ENCODE results near the gene C6orf132.
A peak's percentile ranks its signal among the peaks of the same experiment; 100 is the strongest.
"Not testable (repeated sequence)": the region's sequence is repeated elsewhere in the genome, so short reads cannot be mapped to it uniquely, and the experiment has no call there.

C6orf132 gene, protein sequence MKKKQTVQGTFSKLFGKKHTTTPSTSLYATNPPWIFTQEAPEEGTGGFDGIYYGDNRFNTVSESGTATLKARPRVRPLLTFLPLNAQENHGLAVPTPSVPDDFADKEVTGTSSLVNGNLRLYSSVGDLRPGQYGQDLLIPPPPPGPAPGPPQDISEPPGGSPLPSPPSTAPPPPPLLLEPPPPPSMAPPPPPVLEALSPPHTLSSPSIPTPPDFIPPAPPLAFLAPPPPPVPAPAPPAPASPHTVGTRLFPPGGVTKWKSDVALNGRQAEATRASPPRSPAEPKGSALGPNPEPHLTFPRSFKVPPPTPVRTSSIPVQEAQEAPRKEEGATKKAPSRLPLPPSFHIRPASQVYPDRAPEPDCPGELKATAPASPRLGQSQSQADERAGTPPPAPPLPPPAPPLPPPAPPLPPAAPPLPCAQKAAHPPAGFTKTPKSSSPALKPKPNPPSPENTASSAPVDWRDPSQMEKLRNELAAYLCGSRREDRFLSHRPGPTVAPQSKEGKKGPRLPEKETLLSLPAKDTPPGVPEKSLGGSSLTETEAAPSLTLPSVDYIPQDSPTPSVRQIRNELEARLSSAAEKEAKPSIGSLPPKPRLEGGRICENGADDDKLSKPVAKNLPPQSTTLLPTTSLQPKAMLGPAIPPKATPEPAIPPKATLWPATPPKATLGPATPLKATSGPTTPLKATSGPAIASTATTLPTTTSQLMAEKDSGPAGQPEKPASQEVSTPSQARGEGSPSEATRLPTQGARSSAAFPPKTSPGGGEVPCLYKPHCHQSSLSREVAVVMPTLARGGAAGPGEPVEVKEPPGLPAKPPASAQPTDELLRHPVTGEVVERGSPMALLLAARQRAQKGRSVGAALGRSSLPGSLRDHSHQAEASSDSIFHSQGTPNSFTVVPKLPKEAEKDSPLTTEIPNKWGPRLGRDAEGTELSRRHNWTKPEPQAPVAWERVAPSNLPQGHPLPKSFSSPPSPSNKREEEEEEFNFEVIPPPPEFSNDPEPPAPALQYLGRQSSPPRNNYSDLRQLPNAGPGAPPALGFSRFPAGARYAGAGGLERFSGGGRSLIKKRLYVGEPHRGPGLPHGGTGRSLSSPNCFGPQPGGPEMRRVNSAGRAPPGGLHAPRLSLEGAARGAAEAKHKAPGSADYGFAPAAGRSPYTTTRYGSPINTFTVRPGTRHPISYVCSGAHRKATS

DNA sequence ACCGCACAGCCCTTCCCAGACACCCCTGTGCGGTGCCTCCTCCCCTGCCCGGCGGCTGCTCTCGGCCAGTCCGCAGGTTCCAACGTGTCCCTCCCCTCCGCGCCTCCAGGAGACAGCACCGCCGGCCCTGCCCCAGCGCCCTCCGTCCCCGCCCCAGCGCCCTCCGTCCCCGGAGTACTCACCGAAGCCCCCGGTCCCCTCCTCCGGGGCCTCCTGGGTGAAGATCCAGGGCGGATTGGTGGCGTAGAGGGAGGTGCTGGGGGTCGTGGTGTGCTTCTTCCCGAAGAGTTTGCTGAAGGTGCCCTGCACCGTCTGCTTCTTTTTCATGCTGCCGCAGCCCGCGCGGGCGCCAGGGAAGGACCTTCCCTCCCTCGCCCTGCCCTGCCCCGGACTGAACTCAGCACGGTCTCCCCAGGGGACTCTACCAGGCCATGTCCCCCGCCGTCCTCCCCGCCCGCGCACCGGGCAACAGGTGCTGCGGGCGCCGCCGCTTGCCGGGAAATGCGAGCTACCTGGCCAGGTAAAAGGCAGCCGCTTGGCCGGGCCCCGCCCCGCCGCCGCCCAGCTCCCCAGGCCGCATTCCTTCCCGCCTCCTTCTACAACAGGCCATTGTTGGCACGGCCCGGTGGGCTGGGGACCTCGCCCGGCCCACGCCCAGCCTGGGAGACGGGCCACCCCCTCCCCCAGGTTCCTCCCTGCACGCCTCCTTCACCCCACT is at the start of gene C6orf132:
TSS of gene C6orf132 (minus strand) at position 503 of the 718 bp plus-strand sequence. CDS start at position 327, 176 bp downstream.
- DNase-seq, result no peak

DNA sequence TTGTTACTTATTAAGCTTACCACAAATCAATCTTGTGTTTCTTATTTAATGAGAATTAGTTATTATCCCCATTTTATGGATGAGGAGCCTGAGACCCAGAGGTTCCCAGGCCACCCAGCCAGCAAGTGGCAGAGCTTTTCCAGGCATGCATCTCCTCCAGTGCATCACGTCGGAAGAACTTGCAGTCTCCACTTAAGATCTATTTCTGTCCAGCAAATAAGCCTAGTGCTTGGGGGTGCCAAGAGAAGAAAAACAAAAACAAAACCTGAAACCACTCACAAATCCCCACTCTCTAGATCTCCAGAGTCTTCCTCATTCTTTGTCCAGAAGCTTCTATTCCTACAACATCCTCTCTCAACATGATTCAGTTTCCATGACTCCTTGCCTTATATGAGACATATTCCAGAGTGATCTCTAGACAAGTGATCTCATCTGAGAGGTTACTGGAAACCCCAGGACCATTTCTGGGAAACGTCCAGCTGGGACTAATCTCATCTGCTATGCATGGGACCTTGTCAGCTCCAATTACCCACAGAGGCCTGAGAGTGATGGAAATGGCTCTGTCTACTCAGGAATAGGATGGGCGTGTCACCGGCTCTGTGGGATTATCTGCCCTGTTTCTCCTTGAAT is 48.2 kb upstream of the C6orf132 start:
- no peak for DNase-seq

DNA sequence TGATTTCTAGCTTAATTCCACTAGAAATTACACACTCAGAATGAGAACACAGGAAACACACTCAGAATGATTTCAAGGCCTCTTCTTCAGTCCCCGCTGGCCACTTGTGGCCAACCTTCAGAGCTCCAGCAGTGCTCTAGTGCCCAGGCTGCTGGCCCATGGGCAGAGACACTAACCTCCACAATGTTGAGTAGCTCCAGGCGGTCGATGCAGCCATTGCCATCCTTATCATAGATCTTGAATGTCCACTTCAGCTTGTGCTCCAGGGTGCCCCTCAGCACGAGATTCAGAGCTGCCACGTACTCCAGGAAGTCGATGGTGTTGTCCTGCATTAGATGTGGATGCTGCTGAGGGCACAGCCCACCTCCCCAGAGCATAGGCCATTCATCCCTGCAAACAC is 46.0 kb upstream of the C6orf132 start:
- no peak for DNase-seq

DNA sequence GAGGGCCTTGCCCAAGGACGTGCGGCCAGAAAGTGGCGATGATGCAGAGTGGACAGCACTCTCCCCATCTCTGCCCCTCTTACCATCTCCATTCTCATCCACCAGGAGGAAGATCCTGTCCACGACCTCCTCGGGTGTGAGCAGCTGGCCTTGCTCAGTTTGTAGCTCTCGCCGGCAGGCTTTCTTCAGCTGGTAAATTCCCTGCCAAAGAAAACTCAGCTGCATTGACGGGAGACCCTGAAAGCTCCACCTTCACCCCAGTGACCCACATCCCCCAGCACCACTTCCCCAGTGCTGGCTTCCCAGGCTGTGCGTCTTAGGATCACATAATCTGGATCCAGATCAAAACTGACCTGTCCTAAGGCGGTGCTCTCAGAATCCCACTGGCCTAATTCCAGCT is 43.2 kb upstream of the C6orf132 start:
- DNase-seq, result no peak

DNA sequence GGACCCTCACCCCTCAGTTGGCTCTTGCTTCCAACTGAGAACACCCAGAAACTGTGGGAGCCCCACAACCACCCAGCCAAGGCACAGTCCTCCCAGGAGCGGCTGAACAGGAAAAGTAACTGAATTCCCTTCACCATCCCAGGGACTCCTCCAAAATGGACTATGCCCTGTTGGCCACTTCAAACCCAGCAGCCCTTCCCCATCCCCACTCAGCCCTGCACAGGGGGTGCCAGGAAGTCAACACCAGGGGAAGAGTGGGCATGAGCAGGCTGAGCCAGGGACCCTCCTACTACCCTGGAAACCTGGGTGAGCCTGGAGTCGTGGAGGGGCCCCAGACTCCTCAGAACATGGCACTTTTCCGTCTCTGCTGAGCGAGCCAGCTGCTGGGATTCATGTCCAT is 42.1 kb upstream of the C6orf132 start:
- no peak for DNase-seq

DNA sequence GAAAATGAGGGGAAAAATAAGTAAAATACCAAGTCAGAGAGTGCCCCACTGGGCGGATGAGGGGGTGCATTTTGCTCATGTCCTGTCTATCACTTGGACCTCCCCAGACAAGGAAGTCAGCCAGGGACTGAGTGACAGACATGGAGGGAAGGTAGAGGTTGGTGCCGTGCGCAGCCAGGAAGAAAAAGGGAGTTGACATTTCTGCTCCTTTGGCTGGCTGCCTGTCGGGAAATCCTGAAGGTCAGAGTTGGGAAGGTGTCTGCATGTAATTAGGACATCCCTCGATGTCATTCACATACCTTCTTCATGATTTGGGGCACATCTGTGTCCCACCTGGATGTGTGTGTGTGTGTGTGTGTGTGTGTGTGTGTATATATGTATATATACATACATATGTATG is 39.7 kb upstream of the C6orf132 start:
- no peak for DNase-seq

DNA sequence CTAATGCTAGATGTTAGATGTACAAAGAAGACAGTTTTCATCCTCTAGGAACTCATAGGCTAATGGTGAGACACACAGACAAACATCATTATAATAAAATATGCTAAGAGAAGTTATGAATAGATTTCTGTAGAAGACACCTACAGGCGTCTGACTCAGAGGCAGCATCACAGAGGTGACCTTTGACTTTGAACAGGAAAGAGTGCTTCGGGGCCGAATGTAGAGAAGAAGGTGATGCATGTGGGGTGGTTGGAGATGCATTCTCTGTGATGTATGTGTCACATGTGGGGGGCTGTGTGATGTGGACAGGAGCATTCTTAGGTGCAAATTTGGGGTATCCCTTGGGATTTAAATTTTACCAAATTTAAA is 37.5 kb upstream of the C6orf132 start:
- no peak for DNase-seq

DNA sequence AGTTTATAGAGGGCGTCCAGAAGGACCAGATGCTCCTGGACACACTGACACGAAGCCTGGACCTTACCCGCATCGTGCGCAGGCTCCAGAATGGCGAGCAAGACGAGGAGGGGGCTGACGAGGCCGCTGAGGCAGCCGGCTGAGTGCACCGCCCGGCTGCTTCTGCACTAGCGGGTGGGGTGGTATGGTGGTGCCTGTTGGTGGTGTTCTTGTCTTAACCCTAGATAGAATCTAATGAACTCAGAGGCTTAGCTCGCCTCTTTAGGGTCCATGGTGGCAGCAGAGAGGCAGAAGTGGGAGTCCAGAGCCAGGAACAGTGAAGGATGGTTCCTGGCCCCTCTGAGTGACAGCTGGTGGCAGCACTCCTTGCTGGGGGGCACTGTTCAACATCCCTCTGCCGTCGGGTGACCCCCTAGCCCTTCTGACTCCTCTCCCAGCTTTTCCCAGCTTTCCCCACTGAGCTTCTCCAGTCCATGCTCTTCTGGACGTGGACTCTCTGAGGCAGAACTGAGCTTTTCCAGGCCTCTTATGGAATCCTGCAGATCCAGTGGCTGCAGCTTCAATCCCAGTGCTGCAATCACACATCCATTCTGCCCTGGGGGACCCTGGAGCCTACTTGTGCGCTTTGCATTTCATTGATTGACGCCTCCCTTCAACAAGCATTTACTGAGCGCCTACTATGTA is 37.0 kb upstream of the C6orf132 start:
- DNase-seq, result no peak

DNA sequence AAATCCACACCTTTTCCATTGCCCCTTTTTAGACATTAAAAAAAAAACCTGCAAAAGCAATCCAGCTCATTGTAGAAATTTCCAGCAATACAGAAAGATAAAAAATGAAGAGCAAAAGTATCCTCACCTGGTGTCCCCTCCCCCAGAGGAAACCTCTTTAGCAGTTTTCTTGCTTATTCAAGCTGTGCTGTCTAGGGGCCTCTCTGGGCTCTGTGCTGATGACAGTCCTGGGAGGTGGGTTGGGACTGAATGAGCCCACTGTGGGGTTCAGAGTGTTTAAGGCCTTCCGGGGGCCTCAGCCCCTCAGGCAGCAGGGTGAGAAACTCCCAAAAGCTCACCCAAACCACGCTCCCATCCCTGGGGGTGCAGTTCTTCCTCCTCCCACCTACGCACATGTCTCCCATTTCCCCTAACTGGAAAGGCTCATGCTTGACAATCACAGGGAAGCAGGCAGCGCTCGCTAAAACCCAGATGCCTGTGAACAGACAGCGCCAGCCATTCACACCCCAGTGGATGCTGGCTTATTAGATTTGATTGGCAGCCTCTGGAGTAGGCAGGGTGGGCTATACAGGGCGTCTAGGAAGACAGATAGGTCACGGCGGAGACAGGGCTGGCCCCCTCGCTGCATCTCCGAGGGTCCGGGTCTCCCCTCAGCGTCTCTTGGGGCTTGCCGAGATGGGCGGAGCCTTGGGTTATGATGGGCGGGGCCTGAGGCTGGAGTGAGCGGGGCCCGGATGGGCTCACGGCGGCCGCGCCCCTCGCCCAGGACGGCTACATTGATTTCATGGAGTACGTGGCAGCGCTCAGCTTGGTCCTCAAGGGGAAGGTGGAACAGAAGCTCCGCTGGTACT is 35.3 kb upstream of the C6orf132 start:
- DNase-seq, result no peak

DNA sequence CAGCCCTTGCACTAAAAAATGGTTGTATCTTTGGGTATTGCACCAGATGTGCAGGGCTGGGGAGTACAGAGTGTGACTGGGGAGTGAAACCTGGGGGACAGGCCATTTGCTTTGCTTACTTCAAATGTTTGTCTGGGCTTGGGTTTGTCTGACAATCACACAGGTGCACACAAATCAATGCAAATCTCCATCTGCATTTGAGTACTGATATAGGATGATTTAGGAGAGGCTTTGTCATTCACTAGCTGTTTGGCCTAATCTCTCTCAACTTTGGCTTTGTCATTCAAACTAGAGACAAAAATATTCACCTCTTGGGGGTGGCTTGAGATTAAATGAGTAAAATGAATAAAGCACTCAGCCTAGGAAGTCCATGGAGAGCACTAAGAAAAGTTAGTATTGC is 34.6 kb upstream of the C6orf132 start:
- no peak for DNase-seq

DNA sequence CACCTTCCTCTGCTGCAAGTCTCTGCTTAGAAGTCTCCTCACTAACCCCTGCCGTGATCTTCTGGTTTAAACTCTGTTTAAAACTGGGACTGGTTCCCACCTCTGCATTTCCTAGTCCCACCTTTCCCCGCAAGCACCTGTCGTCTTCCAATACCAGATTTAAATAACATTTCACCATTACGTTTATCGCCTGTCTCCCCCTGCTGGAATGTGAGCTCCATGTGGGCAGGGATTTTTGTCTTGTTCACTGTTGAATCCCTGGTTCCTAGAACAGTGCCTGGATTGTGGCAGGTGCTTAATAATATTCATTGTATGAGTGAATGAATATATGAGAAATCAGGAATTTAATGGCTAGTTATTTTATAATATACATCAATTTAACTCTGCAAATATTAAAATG is 33.4 kb upstream of the C6orf132 start:
- no peak for DNase-seq

DNA sequence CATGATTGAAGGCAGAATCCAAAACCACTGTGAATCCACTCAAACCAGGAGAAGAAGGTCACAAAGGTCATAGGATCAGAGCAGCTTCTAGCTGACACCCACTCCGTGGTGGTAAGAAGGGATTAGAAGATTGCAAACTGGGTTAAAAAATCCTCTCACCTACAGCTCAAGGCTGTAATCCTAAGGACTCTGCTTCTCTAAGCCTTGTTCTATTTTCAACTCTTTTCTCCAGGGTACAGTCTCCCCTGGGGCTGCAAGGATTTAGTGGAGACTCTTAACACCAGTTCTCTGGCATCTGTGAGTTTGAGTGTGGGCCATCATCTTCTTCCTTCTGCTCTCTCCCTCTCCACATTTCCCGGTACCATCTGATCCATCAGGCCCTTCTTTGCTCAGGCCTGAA is 30.7 kb upstream of the C6orf132 start, which contains the start of gene GUCA1A:
TSS of gene GUCA1A (plus strand) at position 264 of the 400 bp plus-strand sequence. CDS start 250 bp downstream, outside the sequence.
- no peak for DNase-seq

DNA sequence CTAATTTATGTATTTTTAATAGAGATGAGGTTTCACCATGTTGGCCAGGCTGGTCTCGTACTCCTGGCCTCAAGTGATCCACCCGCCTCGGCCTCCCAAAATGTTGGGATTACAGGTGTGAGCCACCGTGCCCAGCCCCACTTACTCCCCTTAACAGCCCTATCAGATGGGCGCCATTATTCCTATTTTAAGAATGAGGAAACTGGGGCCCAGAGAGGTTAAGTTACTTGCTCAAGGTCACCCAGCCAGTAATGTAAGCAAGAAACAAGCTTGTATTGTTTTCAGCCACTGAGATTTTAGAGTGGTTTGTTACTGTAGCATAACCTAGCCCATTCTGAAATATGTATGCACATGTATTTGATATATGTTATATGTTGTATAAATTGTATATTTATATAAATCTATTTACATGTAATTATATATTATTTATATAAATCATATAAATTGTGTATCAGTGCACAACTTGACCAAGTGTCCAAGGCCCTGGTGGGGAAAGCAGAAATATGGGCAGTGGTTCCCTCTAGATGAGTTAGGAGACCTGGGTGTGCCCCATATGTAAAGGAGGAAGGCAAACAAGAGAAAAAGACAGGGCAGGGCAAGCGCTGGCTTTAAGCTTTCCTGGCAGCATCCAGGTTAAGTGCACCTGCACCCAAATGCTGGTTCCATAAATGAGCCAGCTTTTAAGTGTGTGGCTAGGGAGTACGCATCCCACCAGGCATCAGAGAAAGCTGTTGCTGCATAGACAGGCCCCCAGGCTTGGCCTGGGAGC is 29.6 kb upstream of the C6orf132 start:
- DNase-seq, result no peak

DNA sequence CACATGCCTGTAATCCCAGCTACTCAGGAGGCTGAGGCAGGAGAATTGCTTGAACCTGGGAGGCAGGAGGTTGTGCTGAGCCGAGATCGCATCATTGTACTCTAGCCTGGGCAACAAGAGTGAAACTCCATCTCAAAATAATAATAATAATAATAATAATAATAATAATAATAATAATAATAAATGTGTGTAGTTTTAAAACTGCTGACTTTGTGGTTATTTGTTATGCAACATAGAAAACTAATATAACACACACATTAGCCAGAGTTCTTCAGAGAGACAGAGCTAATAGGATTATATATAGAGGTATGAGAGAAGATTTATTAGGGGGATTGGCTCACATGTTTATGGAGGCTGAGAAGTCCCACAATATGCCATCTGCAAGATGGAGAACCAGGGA is 27.4 kb upstream of the C6orf132 start:
- DNase-seq, result not testable (repeated sequence)

DNA sequence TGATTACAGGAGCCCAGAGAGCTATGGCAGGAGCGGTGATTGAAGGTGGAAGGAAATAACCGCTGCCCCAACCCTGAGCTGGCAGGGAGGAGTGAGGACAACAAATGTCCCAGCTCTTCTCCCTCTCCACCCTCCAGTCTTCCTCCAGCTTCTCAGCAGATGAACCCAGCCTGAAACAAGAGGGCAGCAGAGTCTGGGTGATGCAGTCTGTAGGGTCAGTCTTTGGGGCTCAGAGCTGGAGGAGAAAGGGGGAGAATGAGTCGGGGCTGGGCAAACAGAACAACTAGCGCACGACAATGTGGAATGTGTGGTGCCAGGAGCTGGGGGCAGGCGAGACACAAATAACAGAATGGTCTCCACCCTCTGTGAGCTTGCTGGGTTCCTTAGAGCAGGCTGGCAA is 26.2 kb upstream of the C6orf132 start:
- DNase-seq, result no peak

DNA sequence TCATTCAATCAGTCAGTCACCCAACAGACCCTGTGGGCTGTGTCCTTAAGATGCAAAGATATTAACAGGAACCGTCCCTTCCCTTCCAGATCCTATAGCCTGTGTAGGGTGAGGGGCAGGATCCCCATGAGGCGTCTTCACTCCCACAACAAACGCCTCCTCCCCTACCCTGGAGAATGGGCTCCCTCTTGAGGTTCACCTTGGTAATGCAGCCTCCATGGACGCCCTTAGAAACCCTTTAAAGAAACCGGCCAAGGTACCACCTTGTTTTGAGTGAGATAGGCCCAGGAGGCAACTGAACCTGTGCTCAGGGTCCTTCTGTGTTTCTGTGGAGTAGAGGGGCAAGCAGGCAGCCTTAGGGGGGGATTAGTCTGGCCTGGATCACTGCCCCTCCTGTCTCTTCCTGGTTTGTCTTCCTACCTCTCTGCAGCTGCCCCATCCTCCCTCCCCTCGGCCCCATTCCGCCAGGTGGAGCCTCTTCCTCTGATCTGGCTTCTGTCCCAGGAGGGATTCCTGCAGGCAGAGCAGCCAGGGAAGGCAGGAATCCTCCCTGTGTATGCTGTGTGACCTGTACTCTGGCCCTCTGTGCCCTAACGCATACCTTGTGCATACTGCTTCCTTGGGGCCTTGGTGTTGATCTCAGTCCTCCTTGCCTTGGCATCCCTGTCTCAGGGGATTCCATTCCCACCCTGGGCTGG is 24.2 kb upstream of the C6orf132 start:
- DNase-seq, result peak; percentile 51

DNA sequence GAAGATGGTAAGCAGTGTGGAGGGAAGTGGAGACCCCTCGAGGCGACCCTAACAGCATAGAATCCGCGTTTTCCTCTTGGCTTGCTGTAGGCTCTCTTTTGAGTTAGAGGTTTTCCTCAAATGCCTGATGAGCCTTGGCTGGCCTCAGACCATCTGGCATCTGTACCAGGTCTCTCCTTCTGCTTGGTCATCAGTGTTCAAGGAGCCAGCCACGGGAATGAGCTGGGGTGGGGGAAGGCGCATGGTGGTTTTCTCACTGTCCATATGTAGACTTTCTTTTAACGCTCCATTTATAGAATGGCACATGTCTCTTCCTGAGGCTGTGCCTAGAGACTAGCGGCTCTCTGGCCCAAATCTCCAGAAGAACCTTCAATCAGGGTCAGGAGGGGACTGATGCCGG is 22.6 kb upstream of the C6orf132 start:
- DNase-seq, result no peak

DNA sequence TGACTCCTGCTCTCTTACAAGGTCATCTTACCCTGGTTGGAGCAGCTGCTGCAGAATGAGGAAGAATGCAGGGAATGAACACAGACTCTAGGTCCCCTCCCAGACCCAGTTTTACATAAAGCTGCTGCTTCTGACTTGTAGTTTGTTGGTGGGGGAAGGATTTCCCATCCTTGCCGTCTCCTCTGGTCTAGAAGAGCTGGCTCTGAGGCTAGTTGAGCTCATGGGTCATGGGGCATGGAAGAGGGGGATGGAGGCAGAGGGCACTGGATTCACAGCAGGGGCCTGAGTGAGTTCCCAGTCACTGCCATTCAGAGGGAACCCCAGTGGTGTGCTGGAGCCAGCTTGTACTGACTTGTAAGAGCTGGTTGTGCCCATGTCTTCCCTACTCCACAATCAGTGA is 21.6 kb upstream of the C6orf132 start:
- DNase-seq, result peak; percentile 25

DNA sequence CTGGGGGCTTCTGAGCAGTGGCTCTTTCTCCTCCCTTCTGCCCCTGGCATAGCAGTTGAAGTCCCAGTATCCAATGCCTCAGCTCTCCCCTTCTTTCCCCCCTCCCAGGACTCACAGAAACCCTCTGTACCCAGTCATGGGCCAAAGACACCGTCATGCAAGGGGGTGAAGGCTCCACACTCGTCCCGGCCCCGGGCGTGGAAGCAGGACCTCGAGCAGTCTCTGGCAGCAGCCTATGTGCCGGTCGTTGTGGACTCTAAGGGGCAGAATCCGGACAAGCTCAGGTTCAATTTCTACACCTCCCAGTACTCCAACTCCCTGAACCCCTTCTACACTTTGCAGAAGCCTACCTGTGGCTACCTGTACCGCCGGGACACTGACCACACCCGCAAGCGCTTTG is 20.4 kb upstream of the C6orf132 start:
- no peak for DNase-seq
